Adrenal gland (tissue), 12 donors: Measurements from ENCODE around the gene RNF126. TPM values are rescaled to one million over a fixed set of nuclear protein-coding genes. Genes with fewer than 3 reads are reported as not detected.

Experiments
- DNase-seq, 7 donors: peaks; one replicate each; pipeline ENCODE4 v3.0.0-alpha.2; 2019 to 2020
- H3K27ac ChIP-seq, 5 donors: fragments of 200-600 bp; sonication (generic) in 4 of 5; 1 replicate in 3 of 5; 2 replicates in 2 of 5; pipeline versions ENCODE4 v1.5.1 to v1.8.0; 2016 to 2020; ENCODE audit warnings: mild to moderate bottlenecking in 1 of 5
- H3K27me3 ChIP-seq: fragments of 200-600 bp; 2 replicates; pipeline ENCODE4 v1.8.0; 2021
- H3K36me3 ChIP-seq, 2 donors: fragments of 200-600 bp; replicated peaks in 1 of 2; 1 replicate in 1 of 2; 2 replicates in 1 of 2; pipeline versions ENCODE4 v1.5.1 to v1.8.0; 2018 to 2022
- H3K4me1 ChIP-seq, 2 donors: fragments of 200-600 bp; replicated peaks in 1 of 2; 1 replicate in 1 of 2; 2 replicates in 1 of 2; pipeline versions ENCODE4 v1.5.1 to v1.8.0; 2018 to 2021
- H3K4me3 ChIP-seq, 4 donors: fragments of 200-600 bp; sonication (generic) in 3 of 4; one replicate each; pipeline ENCODE4 v1.5.1; 2016 to 2018
- H3K9me3 ChIP-seq, 3 donors: fragments of 200-600 bp; sonication (generic) in 1 of 3; replicated peaks in 1 of 3; 1 replicate in 2 of 3; 2 replicates in 1 of 3; pipeline versions ENCODE4 v1.5.1 to v1.8.0; 2016 to 2021
- POLR2A ChIP-seq, 2 donors: fragments of 450-650 bp; IDR thresholded peaks; one replicate each; pipeline ENCODE4 v1.6.1; 2017; ENCODE audit warnings: antibody characterized with exemption in 2 of 2, mild to moderate bottlenecking in 2 of 2, moderate library complexity in 1 of 2
- whole genome bisulfite sequencing, 4 donors: extraction: QIAGEN DNeasy Blood & Tissue Kit in 2 of 4; methylation state at CpG; one replicate each; pipeline versions ENCODE4 v1.1.5 to v1.1.7; 2013 to 2017; 5-methylcytosine and 5-hydroxymethylcytosine counted together
- intact Hi-C, 2 donors: fragments of 100-400 bp; cut with DNase I; formaldehyde crosslinking; loops; one replicate each; pipeline versions ENCODE4 v1.14.1 to v1.15.0; 2022 to 2023
- polyA plus RNA-seq, 3 donors: library from polyadenylated mRNA; stranded (reverse); fragments of 200-250 nt in 2 of 3; fragments of 350-450 nt in 1 of 3; fragmentation: Illumina TruSeq in 1 of 3; extraction: RNeasy Lipid Tissue Mini Kit (QIAGEN cat#74804) in 1 of 3; gene quantifications; one replicate each; pipeline ENCODE4 v1.2.3, GENCODE V29; 2013 to 2014
- total RNA-seq, 9 donors: library from RNA; depleted of rRNA in 4 of 9; stranded (reverse); fragments of >200 nt in 4 of 9; fragments of 120-200 nt in 1 of 9; fragmentation: NEBNext Ultra II Directional in 1 of 9; extraction: Animal tissue kit (Norgen Biotek cat#: 25700) in 1 of 9; gene quantifications; one replicate each; pipeline versions ENCODE4 v1.1.0 to v1.2.4, GENCODE V29; 2013 to 2023
- TF ChIP-seq, protein P1 (sequence below), 6 experiments: fragments of 450-650 bp in 4 of 6; fragments of 200-600 bp in 2 of 6; sonication (generic) in 1 of 6; IDR thresholded peaks; 1 replicate in 5 of 6; 2 replicates in 1 of 6; pipeline versions ENCODE4 v1.5.1 to v1.8.0; 2016 to 2021; ENCODE audit warnings: antibody characterized with exemption in 6 of 6, mild to moderate bottlenecking in 2 of 6, moderate library complexity in 1 of 6
- donor health status: healthy with polysubstance abuse.
- donor health status: Bipolar disorder and iron deficiency.
- donor health status: DM: yes; HTN: yes; CAD: no.
- donor health status: DM: no; HTN: no; CAD: no.
- donor health status: DM: no; HTN: no; CAD: no.
- donor health status: DM: yes; HTN: yes; CAD: no.

RNF126 gene
- total and polyA plus RNA-seq, 12 donors = 9.3 to 76.4 (median 43.1) TPM

DNA sequence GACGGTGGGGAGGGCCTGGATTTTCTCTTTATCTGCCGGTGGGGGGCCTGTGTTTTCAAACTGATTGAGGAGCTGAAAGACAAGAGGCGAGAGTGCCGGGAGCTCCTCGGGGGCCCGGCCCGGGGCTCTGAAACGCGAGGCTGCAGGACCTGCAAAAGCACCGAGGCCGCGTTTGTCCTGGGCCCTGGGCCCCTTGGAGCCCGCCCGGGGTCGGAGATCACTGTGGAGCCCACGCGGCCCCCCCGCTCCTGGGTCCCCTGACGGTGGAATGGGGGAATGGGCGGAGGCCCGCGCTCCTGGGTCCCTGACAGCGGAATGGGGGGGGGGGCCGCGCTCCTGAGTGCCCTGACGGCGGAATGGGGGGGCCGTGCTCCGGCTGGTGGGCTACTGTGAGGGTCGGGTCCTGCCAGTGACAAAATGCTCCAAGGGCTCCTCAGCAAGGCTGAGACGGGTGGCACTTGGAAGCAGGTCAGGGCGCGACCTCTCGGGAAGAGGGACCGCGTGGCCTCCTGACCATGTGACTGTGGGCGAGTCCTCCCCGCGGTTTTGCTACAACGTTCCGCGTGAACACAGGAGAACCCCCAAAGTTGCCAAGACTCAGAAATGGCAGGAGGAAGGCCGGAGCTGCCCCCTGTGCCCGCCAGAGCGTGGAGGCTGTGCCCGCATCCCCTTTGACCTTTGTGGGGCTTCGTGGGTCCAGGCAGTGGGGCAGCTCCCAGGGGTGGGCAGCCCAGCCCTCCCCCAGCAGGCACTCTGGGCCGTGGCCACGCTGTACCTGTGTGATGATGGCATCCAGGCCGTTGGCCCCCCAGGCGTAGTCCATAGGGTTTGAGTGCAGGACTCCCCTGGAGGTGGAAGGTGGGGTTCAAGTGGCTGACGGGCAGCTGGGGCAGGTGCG is 13.9 kb downstream of the RNF126 start:
- Histone ChIP-seq H3K4me1 (no peaks in the 10 kb centered on the region), H3K9me3 (no peaks in the 10 kb centered on the region), H3K27ac (no peak overlapping the region), H3K36me3 (peaks cover 0 to 68% of the 10 kb centered on the region in 2 donors), H3K4me3 (no peak overlapping the region), H3K27me3 (no peaks in the 10 kb centered on the region)
- DNase-seq = no peak
- 83 to 91% (median 89%) methylated on average over 12 to 53 of the region's 53 CpGs for WGBS, 4 donors
- no peak for TF ChIP-seq POLR2A (IDR thresholded peaks at IDR 0.05)
- TF ChIP-seq, protein P1, sequence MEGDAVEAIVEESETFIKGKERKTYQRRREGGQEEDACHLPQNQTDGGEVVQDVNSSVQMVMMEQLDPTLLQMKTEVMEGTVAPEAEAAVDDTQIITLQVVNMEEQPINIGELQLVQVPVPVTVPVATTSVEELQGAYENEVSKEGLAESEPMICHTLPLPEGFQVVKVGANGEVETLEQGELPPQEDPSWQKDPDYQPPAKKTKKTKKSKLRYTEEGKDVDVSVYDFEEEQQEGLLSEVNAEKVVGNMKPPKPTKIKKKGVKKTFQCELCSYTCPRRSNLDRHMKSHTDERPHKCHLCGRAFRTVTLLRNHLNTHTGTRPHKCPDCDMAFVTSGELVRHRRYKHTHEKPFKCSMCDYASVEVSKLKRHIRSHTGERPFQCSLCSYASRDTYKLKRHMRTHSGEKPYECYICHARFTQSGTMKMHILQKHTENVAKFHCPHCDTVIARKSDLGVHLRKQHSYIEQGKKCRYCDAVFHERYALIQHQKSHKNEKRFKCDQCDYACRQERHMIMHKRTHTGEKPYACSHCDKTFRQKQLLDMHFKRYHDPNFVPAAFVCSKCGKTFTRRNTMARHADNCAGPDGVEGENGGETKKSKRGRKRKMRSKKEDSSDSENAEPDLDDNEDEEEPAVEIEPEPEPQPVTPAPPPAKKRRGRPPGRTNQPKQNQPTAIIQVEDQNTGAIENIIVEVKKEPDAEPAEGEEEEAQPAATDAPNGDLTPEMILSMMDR (IDR thresholded peaks at IDR 0.05) = no peak
- intact Hi-C loops = no loop called here

DNA sequence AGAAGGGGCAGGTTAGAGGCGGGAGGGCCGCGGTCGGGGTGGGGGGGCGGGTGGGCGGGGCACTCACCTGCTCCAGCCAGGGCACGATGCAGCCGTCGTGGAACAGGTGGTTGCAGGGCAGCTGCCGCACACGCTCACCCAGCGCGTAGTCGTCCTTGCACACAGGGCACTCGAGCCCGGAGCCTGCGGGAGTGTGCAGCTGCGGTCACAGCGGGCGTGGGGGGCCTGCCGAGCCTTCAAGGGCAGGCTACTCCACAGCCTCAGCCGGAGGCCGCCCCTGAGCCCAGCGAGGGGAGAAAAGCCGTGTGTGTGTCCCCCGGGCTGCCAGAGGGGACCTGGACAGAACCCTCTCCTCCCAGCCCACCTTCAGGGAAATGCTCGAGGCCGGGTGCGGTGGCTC is 14.7 kb downstream of the RNF126 start:
- no peak for DNase-seq
- Histone ChIP-seq H3K4me1 (no peaks in the 10 kb centered on the region), H3K27me3 (no peaks in the 10 kb centered on the region), H3K4me3 (no peak overlapping the region), H3K36me3 (peaks cover 0 to 63% of the 10 kb centered on the region in 2 donors), H3K27ac (no peak overlapping the region), H3K9me3 (no peaks in the 10 kb centered on the region)
- intact Hi-C loops = no loop called here
- 86 to 90% (median 89%) methylated on average over 24 to 29 of the region's 29 CpGs; no CpG with 5 or more reads in 1 of the 4 donors for WGBS, 4 donors
- no peak for TF ChIP-seq POLR2A (IDR thresholded peaks at IDR 0.05)
- TF ChIP-seq, protein P1 (IDR thresholded peaks at IDR 0.05) = no peak

DNA sequence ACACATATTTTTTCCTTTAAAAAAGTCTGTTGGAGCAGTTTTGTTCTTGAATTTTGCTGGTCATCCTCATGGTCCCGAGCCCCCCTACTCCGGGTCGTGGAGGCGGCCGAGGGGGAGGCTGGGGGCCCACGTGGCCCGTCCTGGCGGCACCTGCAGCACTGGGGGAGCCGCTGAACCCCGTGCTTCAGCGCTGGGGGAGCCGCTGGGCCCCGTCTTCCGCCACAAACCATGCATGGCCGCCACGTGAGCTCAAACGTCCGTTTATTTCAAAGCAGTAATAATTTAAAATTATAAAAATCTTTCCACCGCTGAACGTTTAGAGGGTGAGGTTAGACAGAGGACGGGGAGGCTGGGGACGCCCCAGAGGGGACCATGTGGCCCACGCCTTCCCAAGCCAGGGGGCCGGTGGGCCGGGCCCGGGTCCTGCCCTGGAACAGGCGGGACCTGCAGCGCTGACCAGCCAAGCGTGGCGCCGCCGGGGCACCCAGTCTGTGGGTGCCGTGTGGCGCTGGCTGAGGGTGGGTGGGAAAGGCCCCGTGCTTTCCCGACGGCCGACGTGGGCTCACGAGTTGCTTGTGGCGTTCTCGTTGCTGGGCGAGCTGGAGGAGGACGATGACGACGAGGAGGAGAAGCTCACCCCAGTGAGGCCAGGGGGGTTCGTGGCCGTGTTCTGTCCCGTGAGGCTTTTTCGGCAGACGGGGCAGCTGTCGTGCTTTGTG is 15.3 kb downstream of the RNF126 start:
- no peak for DNase-seq
- no peaks in the 10 kb centered on the region for H3K27me3 ChIP-seq
- intact Hi-C loops = no loop called here
- no peaks in the 10 kb centered on the region for H3K4me1 ChIP-seq
- 91 to 93% (median 91%) methylated on average over 37 to 52 of the region's 52 CpGs for WGBS, 4 donors
- H3K4me3 ChIP-seq = no peak overlapping the region
- H3K9me3 ChIP-seq = no peaks in the 10 kb centered on the region
- peaks cover 0 to 61% of the 10 kb centered on the region in 2 donors for H3K36me3 ChIP-seq
- no peak for TF ChIP-seq POLR2A (IDR thresholded peaks at IDR 0.05)
- TF ChIP-seq, protein P1 (IDR thresholded peaks at IDR 0.05) = no peak
- no peak overlapping the region for H3K27ac ChIP-seq

DNA sequence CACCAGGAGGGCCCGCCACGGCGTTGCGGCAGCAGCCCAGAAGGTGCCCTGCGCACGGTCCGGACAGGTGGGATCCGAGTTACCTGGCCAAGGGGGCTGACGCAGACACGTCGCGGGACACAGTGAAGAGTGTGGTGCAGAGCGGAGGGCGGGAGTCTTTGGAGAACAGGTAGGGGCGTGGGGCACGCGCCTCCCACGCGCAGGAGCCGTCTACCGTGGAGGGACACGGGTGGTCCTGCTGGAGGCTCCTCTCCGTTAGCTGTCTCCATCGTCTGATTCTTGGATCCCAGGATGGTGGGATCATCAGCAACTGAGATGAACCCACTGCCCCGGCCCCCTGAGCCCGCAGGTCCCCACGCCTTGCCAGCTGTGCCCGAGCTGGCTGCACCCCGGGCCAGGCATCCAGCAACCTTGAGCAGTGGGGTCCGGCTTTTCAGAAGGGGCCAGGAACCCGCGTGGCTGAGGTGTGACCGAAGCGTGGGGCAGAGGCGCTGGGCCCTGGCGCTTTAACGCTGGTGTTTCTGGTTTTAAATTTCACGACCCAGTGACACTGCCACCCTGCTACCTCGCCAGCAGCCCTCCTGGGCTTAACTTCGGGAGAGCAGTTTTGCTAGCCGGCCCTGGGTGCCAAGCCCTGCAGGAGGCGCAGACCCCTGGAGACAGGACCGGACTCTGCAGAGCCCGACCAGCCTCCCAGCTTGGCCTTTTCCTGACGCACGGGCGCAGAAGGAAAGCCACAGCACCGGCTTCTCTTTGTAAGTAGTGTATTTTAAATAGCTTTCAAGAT is 16.0 kb downstream of the RNF126 start:
- Histone ChIP-seq H3K36me3 (peaks cover 0 to 54% of the 10 kb centered on the region in 2 donors), H3K27ac (no peak overlapping the region), H3K4me3 (no peak overlapping the region), H3K9me3 (no peaks in the 10 kb centered on the region), H3K4me1 (no peaks in the 10 kb centered on the region), H3K27me3 (no peaks in the 10 kb centered on the region)
- DNase-seq = no peak
- 90 to 95% (median 94%) methylated on average over 27 to 48 of the region's 48 CpGs for WGBS, 4 donors
- intact Hi-C loops = no loop called here
- TF ChIP-seq, protein P1 (IDR thresholded peaks at IDR 0.05) = no peak
- TF ChIP-seq POLR2A (IDR thresholded peaks at IDR 0.05) = no peak
